RWPE2 (cell line): ENCODE data around the gene SLC36A2.

Source experiments
- ATAC-seq: fragments of 200-7000 bp; cut with Tn5 transposase; 3 replicates; pipeline ENCODE4 v1.9.1; 2021; ENCODE audit warnings: low read depth
- DNase-seq: peaks from one replicate; pipeline ENCODE4 v3.0.0-alpha.2; 2020; ENCODE audit warnings: low spot score
- H3K27ac ChIP-seq: fragments of 450-650 bp; 2 replicates; pipeline ENCODE4 v1.5.1; 2017; ENCODE audit warnings: mild to moderate bottlenecking; ENCODE audit not compliant: poor library complexity, severe bottlenecking
- H3K27me3 ChIP-seq: fragments of 250-450 bp; sonication (Bioruptor Pico); 2 replicates; pipeline ENCODE4 v1.5.1; 2021; ENCODE audit warnings: mild to moderate bottlenecking, moderate library complexity; ENCODE audit not compliant: insufficient read depth, poor library complexity, severe bottlenecking
- H3K36me3 ChIP-seq: fragments of 250-450 bp; sonication (Bioruptor Pico); 2 replicates; pipeline ENCODE4 v1.5.1; 2020; ENCODE audit warnings: low read depth, mild to moderate bottlenecking, moderate library complexity
- H3K4me1 ChIP-seq: fragments of 250-450 bp; sonication (Bioruptor Pico); 2 replicates; pipeline ENCODE4 v1.5.1; 2021; ENCODE audit warnings: mild to moderate bottlenecking, moderate library complexity; ENCODE audit not compliant: insufficient read depth, poor library complexity, severe bottlenecking
- H3K4me3 ChIP-seq: fragments of 250-450 bp; sonication (Bioruptor Pico); 2 replicates; pipeline ENCODE4 v1.5.1; 2021; ENCODE audit warnings: mild to moderate bottlenecking, moderate library complexity; ENCODE audit not compliant: severe bottlenecking
- H3K9me3 ChIP-seq: fragments of 250-450 bp; sonication (Bioruptor Pico); 2 replicates; pipeline ENCODE4 v1.5.1; 2021; ENCODE audit warnings: mild to moderate bottlenecking, moderate library complexity; ENCODE audit not compliant: severe bottlenecking
- TF ChIP-seq, protein P1 (sequence below): fragments of 450-650 bp; IDR thresholded peaks from one replicate; pipeline ENCODE4 v1.5.1; 2017; ENCODE audit warnings: mild to moderate bottlenecking, moderate library complexity; ENCODE audit not compliant: poor library complexity, severe bottlenecking

Gene SLC36A2

DNA sequence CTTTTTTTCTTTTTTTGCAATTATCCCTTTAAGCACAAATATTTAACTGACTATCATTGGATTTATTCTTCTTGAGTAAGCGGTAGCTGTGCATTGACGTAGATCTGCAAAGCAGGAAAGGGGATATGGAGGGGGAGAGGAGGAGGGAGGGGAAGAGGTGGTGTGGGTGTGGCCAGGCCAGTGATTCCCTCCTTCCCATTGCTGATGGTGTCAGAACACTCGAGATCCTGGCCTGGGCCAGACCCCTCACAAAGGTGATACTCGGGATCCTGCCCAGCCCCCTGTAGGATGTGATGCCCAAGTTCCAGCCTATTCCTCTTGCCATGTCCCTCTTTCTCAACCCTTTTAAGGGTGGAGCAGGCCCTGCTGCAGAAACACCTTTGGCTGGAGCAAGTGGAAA, 53.7 kb downstream of the SLC36A2 start:
- no peaks in the 10 kb centered on the region for H3K9me3 ChIP-seq
- no peaks in the 10 kb centered on the region for H3K36me3 ChIP-seq
- H3K27ac ChIP-seq = no peak overlapping the region
- H3K4me1 ChIP-seq = peaks cover 6% of the 10 kb centered on the region
- no peak for DNase-seq
- no peaks in the 10 kb centered on the region for H3K27me3 ChIP-seq
- TF ChIP-seq, protein P1, sequence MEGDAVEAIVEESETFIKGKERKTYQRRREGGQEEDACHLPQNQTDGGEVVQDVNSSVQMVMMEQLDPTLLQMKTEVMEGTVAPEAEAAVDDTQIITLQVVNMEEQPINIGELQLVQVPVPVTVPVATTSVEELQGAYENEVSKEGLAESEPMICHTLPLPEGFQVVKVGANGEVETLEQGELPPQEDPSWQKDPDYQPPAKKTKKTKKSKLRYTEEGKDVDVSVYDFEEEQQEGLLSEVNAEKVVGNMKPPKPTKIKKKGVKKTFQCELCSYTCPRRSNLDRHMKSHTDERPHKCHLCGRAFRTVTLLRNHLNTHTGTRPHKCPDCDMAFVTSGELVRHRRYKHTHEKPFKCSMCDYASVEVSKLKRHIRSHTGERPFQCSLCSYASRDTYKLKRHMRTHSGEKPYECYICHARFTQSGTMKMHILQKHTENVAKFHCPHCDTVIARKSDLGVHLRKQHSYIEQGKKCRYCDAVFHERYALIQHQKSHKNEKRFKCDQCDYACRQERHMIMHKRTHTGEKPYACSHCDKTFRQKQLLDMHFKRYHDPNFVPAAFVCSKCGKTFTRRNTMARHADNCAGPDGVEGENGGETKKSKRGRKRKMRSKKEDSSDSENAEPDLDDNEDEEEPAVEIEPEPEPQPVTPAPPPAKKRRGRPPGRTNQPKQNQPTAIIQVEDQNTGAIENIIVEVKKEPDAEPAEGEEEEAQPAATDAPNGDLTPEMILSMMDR = no peak
- no peak for ATAC-seq
- no peak overlapping the region for H3K4me3 ChIP-seq

DNA sequence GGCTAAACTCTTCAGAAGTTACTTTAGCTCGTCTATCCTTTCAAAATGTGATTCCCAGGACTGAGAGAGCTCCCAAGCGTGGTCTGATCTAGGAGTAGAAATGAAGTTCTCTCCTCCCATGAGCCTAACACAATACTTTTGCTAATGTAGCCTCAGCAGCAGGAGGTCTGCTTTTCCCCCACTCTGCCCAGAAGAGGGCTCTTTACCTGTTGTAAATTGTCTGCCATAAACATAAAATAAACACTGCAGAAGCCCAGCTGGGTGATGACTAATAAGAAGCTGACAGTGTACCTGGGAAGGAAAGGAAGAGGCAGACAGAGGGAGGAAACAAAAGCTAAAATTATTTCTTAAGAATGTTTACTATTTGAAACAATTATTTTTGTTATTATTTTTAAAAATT, 59.2 kb downstream of the SLC36A2 start:
- Histone ChIP-seq H3K4me3 (no peak overlapping the region), H3K9me3 (no peaks in the 10 kb centered on the region), H3K27ac (no peak overlapping the region), H3K36me3 (no peaks in the 10 kb centered on the region), H3K4me1 (peaks cover 2% of the 10 kb centered on the region), H3K27me3 (no peaks in the 10 kb centered on the region)
- TF ChIP-seq, protein P1 = peak; percentile 80
- DNase-seq (no peak), ATAC-seq (peak; percentile 99)

DNA sequence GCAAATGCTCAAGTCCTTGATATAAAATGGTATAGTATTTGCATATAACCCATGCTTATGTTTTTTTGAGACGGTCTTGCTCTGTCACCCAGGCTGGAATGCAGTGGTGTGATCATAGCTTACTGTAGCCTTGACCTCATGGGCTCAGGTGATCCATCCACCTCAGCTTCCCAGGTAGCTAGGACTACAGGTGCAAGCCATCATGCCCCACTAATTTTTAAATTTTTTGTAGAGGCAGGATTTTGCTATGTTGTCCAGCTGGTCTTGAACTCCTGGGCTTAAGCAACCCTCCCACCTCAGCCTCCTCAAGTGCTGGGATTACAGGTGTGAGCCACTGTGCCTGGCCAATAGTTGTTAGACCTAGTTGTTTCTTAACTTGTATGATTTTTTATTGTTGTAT, 61.1 kb downstream of the SLC36A2 start:
- Histone ChIP-seq H3K27ac (no peak overlapping the region), H3K4me1 (peaks cover 2% of the 10 kb centered on the region), H3K27me3 (no peaks in the 10 kb centered on the region), H3K4me3 (no peak overlapping the region), H3K36me3 (no peaks in the 10 kb centered on the region), H3K9me3 (no peaks in the 10 kb centered on the region)
- DNase-seq (no peak), ATAC-seq (no peak)
- TF ChIP-seq, protein P1 = no peak

DNA sequence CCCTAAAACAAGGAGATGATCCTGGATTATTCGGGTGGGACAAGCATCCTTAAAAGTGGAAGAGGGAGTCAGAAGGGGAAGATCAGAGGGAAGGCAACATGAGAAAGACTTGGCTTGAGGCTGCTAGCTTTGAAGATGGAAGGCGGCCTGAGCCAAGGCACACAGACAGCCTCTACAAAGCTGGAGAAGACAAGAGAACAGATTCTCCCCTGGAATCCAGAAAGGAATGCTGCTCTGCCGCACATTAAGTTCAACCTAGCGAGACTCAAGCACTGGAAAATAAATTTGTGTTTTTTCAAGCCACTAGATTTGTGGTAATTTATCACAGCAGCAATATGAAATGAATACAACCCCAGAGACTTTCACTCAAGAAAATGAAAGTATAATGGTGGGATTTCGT, 61.7 kb downstream of the SLC36A2 start:
- no peaks in the 10 kb centered on the region for H3K27me3 ChIP-seq
- peaks cover 2% of the 10 kb centered on the region for H3K4me1 ChIP-seq
- H3K9me3 ChIP-seq = no peaks in the 10 kb centered on the region
- TF ChIP-seq, protein P1 = no peak
- H3K36me3 ChIP-seq = no peaks in the 10 kb centered on the region
- ATAC-seq (no peak), DNase-seq (no peak)
- no peak overlapping the region for H3K4me3 ChIP-seq
- no peak overlapping the region for H3K27ac ChIP-seq

DNA sequence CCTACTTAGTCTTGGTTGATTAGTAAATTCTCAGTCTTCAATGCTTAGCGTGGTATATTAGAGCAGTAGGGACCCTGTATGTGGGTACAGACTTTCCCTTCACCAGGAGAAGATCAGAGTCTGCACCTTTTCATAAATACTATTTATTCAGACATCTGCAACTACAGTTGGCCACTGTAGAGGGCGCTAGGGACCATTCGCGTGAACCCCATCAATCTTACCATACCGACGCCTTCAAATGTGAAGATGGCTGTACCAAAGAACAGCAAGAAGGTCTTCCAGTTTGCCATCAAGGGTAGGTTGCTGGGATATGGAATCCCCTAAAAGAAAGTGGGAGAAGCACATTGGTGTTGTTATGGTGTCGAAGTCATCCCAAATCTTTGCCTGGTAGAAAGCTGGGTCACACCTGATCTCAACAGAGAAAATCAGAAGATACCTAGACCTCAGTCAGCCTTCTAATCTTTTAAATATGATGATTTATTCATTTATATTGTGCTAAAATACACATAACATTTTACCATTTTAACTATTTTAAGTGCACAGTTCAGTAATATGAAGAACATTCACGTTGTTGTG, 62.9 kb downstream of the SLC36A2 start:
- Histone ChIP-seq H3K4me3 (no peak overlapping the region), H3K9me3 (no peaks in the 10 kb centered on the region), H3K4me1 (peaks cover 2% of the 10 kb centered on the region), H3K27me3 (no peaks in the 10 kb centered on the region), H3K36me3 (no peaks in the 10 kb centered on the region), H3K27ac (no peak overlapping the region)
- ATAC-seq = no peak
- DNase-seq = no peak
- TF ChIP-seq, protein P1 = peak; percentile 19
